ENCODE results near the gene MAP2K6. TPM values are rescaled to one million over a fixed set of nuclear protein-coding genes. Genes with fewer than 3 reads are reported as not detected.

MAP2K6 gene
- total RNA-seq, 1 experiment from 2014 or later, result 43.0 TPM

- no peak for TF ChIP-seq ARID4B (CRISPR knock-in tag; IDR thresholded peaks at IDR 0.05; ENCODE audit: borderline replicate concordance)
- TF ChIP-seq FOXP4 (CRISPR knock-in tag; IDR thresholded peaks at IDR 0.05), result no peak
- TF ChIP-seq ZBTB43 (CRISPR knock-in tag; IDR thresholded peaks at IDR 0.05), result no peak
These were observed 71.6 kb downstream of the MAP2K6 start (continued) for GRCh38 chr17:69485901-69486643.

GRCh38 chr17:69486779-69487637 lies 72.5 kb downstream of the MAP2K6 start:
- ATAC-seq (no peak), DNase-seq (ENCODE audit: low spot score) (no peak)
- Mint-ChIP-seq H3K4me1 (peaks cover 13% of the 10 kb centered on the region), H3K27ac (no peak overlapping the region), H3K36me3 (no peaks in the 10 kb centered on the region), H3K9me3 (no peaks in the 10 kb centered on the region), H3K4me3 (no peak overlapping the region), H3K27me3 (ENCODE audit: low read depth) (no peaks in the 10 kb centered on the region)
- ChIA-PET POLR2A (interaction anchor here (0.6 kb wide), 1 partner anchor 12 kb away, joined by 5 read pairs; no protein-coding TSS in a partner anchor), CTCF (interaction anchor here (0.6 kb wide), 1 partner anchor 1065 kb away, joined by 3 read pairs; no protein-coding TSS in a partner anchor)
- TF ChIP-seq IRF1 (CRISPR knock-in tag; IDR thresholded peaks at IDR 0.05), result no peak
- TF ChIP-seq ZNF219 (CRISPR knock-in tag; IDR thresholded peaks at IDR 0.05; ENCODE audit: borderline replicate concordance), result no peak
- no peak for TF ChIP-seq ARID4B (CRISPR knock-in tag; IDR thresholded peaks at IDR 0.05; ENCODE audit: borderline replicate concordance)
- no peak for TF ChIP-seq ZNF425 (CRISPR knock-in tag; conservative IDR thresholded peaks at IDR 0.05)
- TF ChIP-seq ZNF263 (CRISPR knock-in tag; IDR thresholded peaks at IDR 0.05; ENCODE audit: low read depth), result no peak
- TF ChIP-seq MXD4 (CRISPR knock-in tag; IDR thresholded peaks at IDR 0.05; ENCODE audit: borderline replicate concordance), result no peak
- no peak for TF ChIP-seq ATF6 (CRISPR knock-in tag; IDR thresholded peaks at IDR 0.05)
- no peak for TF ChIP-seq IRF2 (CRISPR knock-in tag; IDR thresholded peaks at IDR 0.05; ENCODE audit: borderline replicate concordance, low read depth)
- no peak for TF ChIP-seq ZNF138 (CRISPR knock-in tag; conservative IDR thresholded peaks at IDR 0.05)
- no peak for TF ChIP-seq E2F5 (CRISPR knock-in tag; IDR thresholded peaks at IDR 0.05)
- TF ChIP-seq RELA (CRISPR knock-in tag; IDR thresholded peaks at IDR 0.05; ENCODE audit: borderline replicate concordance), result no peak
